Epithelial cell of esophagus (primary cell): ENCODE data around the gene NNT.

ENCODE experiments used
- DNase-seq: peaks from one replicate; pipeline ENCODE4 v3.0.0; 2010; ENCODE audit warnings: low read depth
- H3K4me3 ChIP-seq: 2 replicates; pipeline ENCODE4 v1.5.1; 2011; ENCODE audit warnings: mild to moderate bottlenecking, low read length, control low read depth
- TF ChIP-seq, protein P1 (sequence below): IDR thresholded peaks from 2 replicates; pipeline ENCODE4 v1.5.1; 2011; ENCODE audit warnings: low read depth, mild to moderate bottlenecking, low read length, control low read depth, inconsistent platforms; ENCODE audit not compliant: insufficient read depth; ENCODE audit errors: missing control alignments

NNT gene

DNA sequence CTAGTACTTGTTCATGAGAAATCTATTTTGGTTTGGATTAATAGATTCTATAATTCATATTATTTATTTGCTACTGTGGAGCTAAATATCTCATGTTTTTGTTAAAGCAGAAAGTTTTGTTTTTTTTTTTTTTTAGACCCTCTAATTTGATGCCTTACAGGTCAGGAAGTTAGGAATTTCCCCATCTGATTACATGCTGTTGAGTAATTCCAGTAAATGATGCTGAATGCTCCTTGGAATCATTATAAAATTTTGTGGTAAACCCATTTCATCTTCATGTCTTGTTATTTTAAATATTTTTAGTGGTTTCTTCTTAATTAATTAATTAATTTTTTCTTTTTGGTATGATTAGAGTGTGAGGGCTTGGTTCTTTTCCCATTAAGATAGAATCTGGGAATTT, 35.6 kb downstream of the NNT start:
- TF ChIP-seq, protein P1, sequence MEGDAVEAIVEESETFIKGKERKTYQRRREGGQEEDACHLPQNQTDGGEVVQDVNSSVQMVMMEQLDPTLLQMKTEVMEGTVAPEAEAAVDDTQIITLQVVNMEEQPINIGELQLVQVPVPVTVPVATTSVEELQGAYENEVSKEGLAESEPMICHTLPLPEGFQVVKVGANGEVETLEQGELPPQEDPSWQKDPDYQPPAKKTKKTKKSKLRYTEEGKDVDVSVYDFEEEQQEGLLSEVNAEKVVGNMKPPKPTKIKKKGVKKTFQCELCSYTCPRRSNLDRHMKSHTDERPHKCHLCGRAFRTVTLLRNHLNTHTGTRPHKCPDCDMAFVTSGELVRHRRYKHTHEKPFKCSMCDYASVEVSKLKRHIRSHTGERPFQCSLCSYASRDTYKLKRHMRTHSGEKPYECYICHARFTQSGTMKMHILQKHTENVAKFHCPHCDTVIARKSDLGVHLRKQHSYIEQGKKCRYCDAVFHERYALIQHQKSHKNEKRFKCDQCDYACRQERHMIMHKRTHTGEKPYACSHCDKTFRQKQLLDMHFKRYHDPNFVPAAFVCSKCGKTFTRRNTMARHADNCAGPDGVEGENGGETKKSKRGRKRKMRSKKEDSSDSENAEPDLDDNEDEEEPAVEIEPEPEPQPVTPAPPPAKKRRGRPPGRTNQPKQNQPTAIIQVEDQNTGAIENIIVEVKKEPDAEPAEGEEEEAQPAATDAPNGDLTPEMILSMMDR = no peak
- no peak for DNase-seq
- H3K4me3 ChIP-seq = no peak overlapping the region

DNA sequence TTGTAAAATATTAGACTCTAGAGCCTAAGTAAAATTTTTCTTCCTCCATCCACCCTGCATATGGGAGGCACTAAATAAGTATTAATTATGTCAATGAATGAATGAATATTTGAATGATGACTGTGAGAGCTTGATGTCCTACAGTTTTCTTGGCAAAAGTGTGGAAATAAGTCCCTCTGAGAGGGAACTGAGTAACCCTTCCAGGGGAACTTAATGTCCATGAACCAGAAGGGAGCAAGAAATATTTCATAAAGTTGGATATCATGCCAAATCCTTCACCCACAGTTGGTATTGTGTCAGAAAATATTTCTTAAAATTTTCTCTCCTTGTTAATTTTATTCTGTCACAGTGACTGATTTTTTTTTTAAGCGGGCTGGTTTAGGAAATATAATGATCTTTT, 36.6 kb downstream of the NNT start:
- TF ChIP-seq, protein P1 = no peak
- no peak overlapping the region for H3K4me3 ChIP-seq
- DNase-seq = no peak

DNA sequence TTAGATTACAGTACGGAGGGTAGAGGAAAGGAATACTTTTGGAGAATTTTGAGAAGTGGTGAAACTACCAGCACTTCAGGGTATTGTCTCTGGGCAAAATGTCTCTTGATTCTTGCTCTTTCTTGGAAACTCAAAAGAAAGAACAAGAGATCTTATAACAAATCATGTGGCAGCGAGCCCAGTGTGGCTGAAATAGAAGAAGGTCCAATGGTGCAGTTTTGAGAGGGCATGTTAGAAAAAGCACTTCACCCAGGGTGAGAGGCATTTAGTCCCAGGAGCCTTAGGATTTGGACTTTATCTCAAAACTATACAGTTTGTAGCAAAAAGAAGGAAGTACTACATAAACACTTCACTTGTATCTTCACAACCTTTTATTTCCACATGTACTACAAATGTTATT, 39.4 kb downstream of the NNT start:
- no peak for DNase-seq
- no peak overlapping the region for H3K4me3 ChIP-seq
- TF ChIP-seq, protein P1 = no peak

DNA sequence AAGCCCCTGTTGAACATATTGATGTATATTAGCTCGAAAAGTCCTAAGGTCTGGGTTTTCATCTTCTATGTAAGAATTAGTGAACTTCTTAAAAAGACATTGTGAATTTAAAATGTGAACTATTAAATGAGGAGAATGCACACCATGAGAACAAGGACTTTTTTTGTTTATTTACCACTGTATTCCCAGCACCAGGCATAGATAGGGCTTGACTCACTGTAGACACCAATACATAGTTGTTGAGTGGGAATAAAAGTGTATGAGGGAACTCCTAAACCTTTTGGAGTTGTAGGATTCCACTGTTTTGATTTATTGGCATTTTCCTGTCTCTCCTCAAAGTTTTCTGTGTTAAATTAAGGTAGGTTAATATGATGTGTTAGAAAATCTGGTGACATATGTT, 40.3 kb downstream of the NNT start:
- TF ChIP-seq, protein P1 = no peak
- no peak for DNase-seq
- no peak overlapping the region for H3K4me3 ChIP-seq

DNA sequence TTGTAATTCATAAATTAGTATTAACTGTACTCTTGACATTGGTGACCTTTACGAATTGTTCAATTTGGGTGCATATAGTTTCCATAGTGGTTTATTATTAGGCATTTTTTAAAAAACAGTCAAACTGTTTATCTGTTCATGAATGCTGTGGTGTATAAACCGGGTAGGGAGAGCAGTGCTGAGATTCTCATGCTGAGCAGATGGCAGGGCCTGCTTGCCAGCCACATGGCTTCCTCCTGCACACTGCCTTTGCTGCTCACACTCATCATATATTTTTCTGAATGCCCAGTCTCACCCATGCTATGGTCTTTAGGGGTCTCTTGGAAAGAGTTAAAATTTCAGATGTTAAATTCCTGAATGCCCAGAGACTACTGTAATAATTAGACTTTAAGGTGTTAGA, 40.8 kb downstream of the NNT start:
- H3K4me3 ChIP-seq = no peak overlapping the region
- TF ChIP-seq, protein P1 = no peak
- no peak for DNase-seq

DNA sequence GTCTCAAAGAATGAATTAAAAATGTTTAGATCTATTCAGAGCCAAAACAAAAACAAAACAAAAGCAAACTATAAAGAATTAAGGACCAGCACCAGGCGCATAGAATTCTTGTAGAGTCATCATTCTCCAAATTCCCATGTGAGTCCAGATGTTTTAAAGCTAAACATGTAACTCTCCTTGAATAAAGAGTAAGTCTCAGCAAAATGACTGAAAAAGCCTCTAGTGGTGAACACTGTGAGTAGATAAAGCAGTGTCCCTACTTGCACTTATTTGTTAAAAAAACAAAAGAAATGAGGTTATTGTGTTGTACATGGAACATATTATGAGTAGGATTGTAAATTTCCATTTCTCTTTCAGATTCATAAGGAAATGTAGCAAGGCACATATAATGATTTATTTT, 44.0 kb downstream of the NNT start:
- no peak for DNase-seq
- no peak overlapping the region for H3K4me3 ChIP-seq
- TF ChIP-seq, protein P1 = no peak

DNA sequence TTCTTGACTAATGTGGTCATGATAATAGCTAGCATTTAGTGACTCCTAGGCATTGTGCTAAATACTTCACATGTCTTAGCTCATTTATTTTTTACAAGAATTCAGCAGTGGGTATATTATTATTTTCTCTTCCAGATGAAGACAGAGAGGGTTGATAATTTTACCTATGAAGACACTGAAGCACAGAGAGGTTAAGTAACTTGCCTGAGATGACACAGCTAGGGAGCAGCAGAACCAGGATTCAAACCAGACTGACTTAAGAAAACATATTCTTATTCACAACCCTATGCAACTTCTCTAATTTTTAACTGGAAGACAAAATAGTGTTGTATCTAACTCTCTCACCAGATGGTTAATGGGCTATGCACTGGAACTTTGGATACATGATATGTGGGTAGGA, 44.8 kb downstream of the NNT start:
- no peak overlapping the region for H3K4me3 ChIP-seq
- no peak for DNase-seq
- TF ChIP-seq, protein P1 = no peak
